Globus pallidus (tissue), 1 donor: ENCODE data around the gene HCK.
"Not testable (repeated sequence)": the region's sequence is repeated elsewhere in the genome, so short reads cannot be mapped to it uniquely, and the experiment has no call there.

Experiments
- DNase-seq: peaks from one replicate; pipeline ENCODE4 v3.0.0-alpha.2; 2015; ENCODE audit warnings: low spot score

Gene HCK

GRCh38 chr20:32029561-32029960 is 22.5 kb upstream of the HCK start:
- DNase-seq: no peak

GRCh38 chr20:32031007-32031958 is 20.8 kb upstream of the HCK start:
- peak; percentile 58 for DNase-seq

- no peak for DNase-seq
These were observed 18.7 kb upstream of the HCK start for GRCh38 chr20:32033316-32033715.

- DNase-seq: not testable (repeated sequence)
These were observed 18.3 kb upstream of the HCK start for GRCh38 chr20:32033721-32034120.

- DNase-seq: no peak
These were observed 17.2 kb upstream of the HCK start for GRCh38 chr20:32034581-32035425.

- DNase-seq: no peak
These were observed 16.6 kb upstream of the HCK start for GRCh38 chr20:32035426-32035779.

GRCh38 chr20:32036252-32036651 is 15.8 kb upstream of the HCK start:
- DNase-seq: no peak

- no peak for DNase-seq
These were observed 15.1 kb upstream of the HCK start for GRCh38 chr20:32036716-32037485.

GRCh38 chr20:32037929-32038328 is 14.1 kb upstream of the HCK start:
- DNase-seq: no peak

GRCh38 chr20:32040142-32040953 is 11.7 kb upstream of the HCK start:
- DNase-seq: peak; percentile 59

GRCh38 chr20:32045999-32046398 is 6.0 kb upstream of the HCK start:
- DNase-seq: no peak

GRCh38 chr20:32050324-32050841 is 1.7 kb upstream of the HCK start:
- DNase-seq: no peak

- no peak for DNase-seq
These were observed 1.0 kb upstream of the HCK start for GRCh38 chr20:32050851-32051556.

GRCh38 chr20:32051720-32052089 is 337 bp upstream of the HCK start:
- DNase-seq: no peak

- no peak for DNase-seq
These were observed 828 bp downstream of the HCK start for GRCh38 chr20:32052778-32053362.

- DNase-seq: no peak
These were observed 1.6 kb downstream of the HCK start for GRCh38 chr20:32053648-32054047.

GRCh38 chr20:32056708-32057483 is 4.9 kb downstream of the HCK start:
- no peak for DNase-seq

- DNase-seq: no peak
These were observed 5.7 kb downstream of the HCK start for GRCh38 chr20:32057656-32058184.

GRCh38 chr20:32059189-32059588 is 7.1 kb downstream of the HCK start:
- DNase-seq: no peak
